ENCODE results near the gene NBAS.

DNA sequence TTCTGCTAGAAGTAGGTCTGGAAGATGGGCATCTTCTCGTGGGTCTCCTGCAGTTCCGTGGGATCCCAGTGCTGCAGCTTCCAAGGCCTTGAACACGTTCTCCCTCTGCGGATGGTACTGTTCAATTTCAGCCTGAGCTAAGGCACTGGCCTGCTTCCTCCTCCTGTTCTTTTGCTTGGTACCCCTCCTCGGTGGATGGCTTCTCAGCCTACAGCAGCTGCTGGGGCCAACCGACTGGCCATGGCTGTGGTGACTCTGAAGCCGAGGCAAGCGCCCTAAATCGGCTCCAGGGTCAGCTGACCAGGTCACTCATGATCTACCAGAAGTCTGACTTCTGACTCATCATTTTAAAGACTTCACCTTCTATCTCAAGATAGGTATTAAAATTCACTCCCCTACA lies 150.2 kb downstream of the NBAS start:
- no peak for TF ChIP-seq CHD2 (IDR thresholded peaks at IDR 0.05; ENCODE audit: borderline replicate concordance, low read depth, low read length)
- TF ChIP-seq BCL11A (IDR thresholded peaks at IDR 0.05; ENCODE audit: low read depth, low read length): no peak
- TF ChIP-seq EZH2 (IDR thresholded peaks at IDR 0.05; ENCODE audit: borderline replicate concordance, control insufficient read depth, low read depth, low read length): no peak
- TF ChIP-seq BRCA1 (IDR thresholded peaks at IDR 0.05; ENCODE audit: low read depth, low read length): no peak
- no peak for TF ChIP-seq SIN3A (IDR thresholded peaks at IDR 0.05; ENCODE audit: low read depth, low read length)
- no peak for TF ChIP-seq CTCF (IDR thresholded peaks at IDR 0.05 in 2 of 3, conservative IDR thresholded peaks at IDR 0.05 in 1 of 3; ENCODE audit: control insufficient read depth in 2 of 3, extremely low read depth in 1 of 3, insufficient read depth in 1 of 3, low read depth in 3 of 3, low read length in 3 of 3)
- no peak for TF ChIP-seq CBFB (IDR thresholded peaks at IDR 0.05; ENCODE audit: low read depth)
- no peak for TF ChIP-seq RCOR1 (conservative IDR thresholded peaks at IDR 0.05; ENCODE audit: low read depth, low read length)
- no peak for TF ChIP-seq CREM (IDR thresholded peaks at IDR 0.05; ENCODE audit: low read depth)
- TF ChIP-seq NR2C2 (IDR thresholded peaks at IDR 0.05; ENCODE audit: borderline replicate concordance, control insufficient read depth, insufficient read length, low read depth): no peak
- TF ChIP-seq EP300 (IDR thresholded peaks at IDR 0.05; ENCODE audit: borderline replicate concordance in 1 of 2, control insufficient read depth in 1 of 2, low read depth in 2 of 2, low read length in 2 of 2): no peak
- TF ChIP-seq HDAC6 (IDR thresholded peaks at IDR 0.05; ENCODE audit: unreplicated experiment): no peak
- no peak for TF ChIP-seq FOXM1 (IDR thresholded peaks at IDR 0.05; ENCODE audit: low read depth, low read length)

Measured in GM12878 (cell line).